ENCODE measurements around the gene DIS3L2.
"Not testable (repeated sequence)": the region's sequence is repeated elsewhere in the genome, so short reads cannot be mapped to it uniquely, and the experiment has no call there.

The DIS3L2 gene

GRCh38 chr2:232115728-232116361, 154.3 kb downstream of the DIS3L2 start:
- DNase-seq (ENCODE audit: low read depth in 2 of 2): not testable (repeated sequence)

GRCh38 chr2:232116852-232117251, 155.3 kb downstream of the DIS3L2 start:
- no peak for DNase-seq (ENCODE audit: low read depth in 2 of 2)

- DNase-seq (ENCODE audit: low read depth in 2 of 2): no peak
These were observed 155.9 kb downstream of the DIS3L2 start for GRCh38 chr2:232117413-232117812.

GRCh38 chr2:232120911-232121310, 159.4 kb downstream of the DIS3L2 start:
- no peak for DNase-seq (ENCODE audit: low read depth in 2 of 2)

GRCh38 chr2:232124309-232124708, 162.8 kb downstream of the DIS3L2 start:
- no peak for DNase-seq (ENCODE audit: low read depth in 2 of 2)

- DNase-seq (ENCODE audit: low read depth in 2 of 2): no peak
These were observed 165.0 kb downstream of the DIS3L2 start for GRCh38 chr2:232126301-232127099.

GRCh38 chr2:232129483-232129882, 168.0 kb downstream of the DIS3L2 start:
- DNase-seq (ENCODE audit: low read depth in 2 of 2): no peak

GRCh38 chr2:232132181-232132580, 170.7 kb downstream of the DIS3L2 start:
- no peak for DNase-seq (ENCODE audit: low read depth in 2 of 2)

GRCh38 chr2:232133078-232133477, 171.6 kb downstream of the DIS3L2 start:
- DNase-seq (ENCODE audit: low read depth in 2 of 2): no peak

GRCh38 chr2:232134939-232135338, 173.4 kb downstream of the DIS3L2 start:
- no peak for DNase-seq (ENCODE audit: low read depth in 2 of 2)

GRCh38 chr2:232137356-232138147, 176.0 kb downstream of the DIS3L2 start:
- DNase-seq (ENCODE audit: low read depth in 2 of 2): no peak

GRCh38 chr2:232138441-232138840, 176.9 kb downstream of the DIS3L2 start:
- DNase-seq (ENCODE audit: low read depth in 2 of 2): no peak

GRCh38 chr2:232139171-232139594, 177.7 kb downstream of the DIS3L2 start:
- no peak for DNase-seq (ENCODE audit: low read depth in 2 of 2)

GRCh38 chr2:232139786-232140562, 178.5 kb downstream of the DIS3L2 start:
- DNase-seq (ENCODE audit: low read depth in 2 of 2): no peak

GRCh38 chr2:232141591-232141990, 180.1 kb downstream of the DIS3L2 start:
- no peak for DNase-seq (ENCODE audit: low read depth in 2 of 2)

GRCh38 chr2:232142049-232142448, 180.5 kb downstream of the DIS3L2 start:
- no peak for DNase-seq (ENCODE audit: low read depth in 2 of 2)

GRCh38 chr2:232142502-232142901, 181.0 kb downstream of the DIS3L2 start:
- DNase-seq (ENCODE audit: low read depth in 2 of 2): no peak

GRCh38 chr2:232146294-232146693, 184.8 kb downstream of the DIS3L2 start:
- DNase-seq (ENCODE audit: low read depth in 2 of 2): no peak

GRCh38 chr2:232147440-232148077, 186.0 kb downstream of the DIS3L2 start:
- no peak for DNase-seq (ENCODE audit: low read depth in 2 of 2)

GRCh38 chr2:232162187-232162586, 200.7 kb downstream of the DIS3L2 start:
- no peak for DNase-seq (ENCODE audit: low read depth in 2 of 2)

- no peak for DNase-seq (ENCODE audit: low read depth in 2 of 2)
These were observed 208.9 kb downstream of the DIS3L2 start for GRCh38 chr2:232170396-232170795.

Measured in activated CD8-positive, alpha-beta memory T cell treated with anti-CD3 and anti-CD28 coated beads for 4 hours (primary cell).